Activated naive CD8-positive, alpha-beta T cell (primary cell): ENCODE data around the gene MNX1.

Source experiments
- H3K27ac Mint-ChIP-seq: one replicate; pipeline ENCODE4 v1.8.0; 2021; ENCODE audit warnings: mixed read lengths
- H3K27me3 Mint-ChIP-seq: one replicate; pipeline ENCODE4 v1.8.0; 2021; ENCODE audit warnings: mixed read lengths
- H3K36me3 Mint-ChIP-seq: one replicate; pipeline ENCODE4 v1.8.0; 2021; ENCODE audit warnings: mixed read lengths
- H3K4me1 Mint-ChIP-seq: one replicate; pipeline ENCODE4 v1.8.0; 2021; ENCODE audit warnings: low read depth, mixed read lengths
- H3K4me3 Mint-ChIP-seq: one replicate; pipeline ENCODE4 v1.8.0; 2021; ENCODE audit warnings: mild to moderate bottlenecking, mixed read lengths
- H3K9me3 Mint-ChIP-seq: one replicate; pipeline ENCODE4 v1.8.0; 2021; ENCODE audit warnings: low read depth, mixed read lengths

The MNX1 gene

DNA sequence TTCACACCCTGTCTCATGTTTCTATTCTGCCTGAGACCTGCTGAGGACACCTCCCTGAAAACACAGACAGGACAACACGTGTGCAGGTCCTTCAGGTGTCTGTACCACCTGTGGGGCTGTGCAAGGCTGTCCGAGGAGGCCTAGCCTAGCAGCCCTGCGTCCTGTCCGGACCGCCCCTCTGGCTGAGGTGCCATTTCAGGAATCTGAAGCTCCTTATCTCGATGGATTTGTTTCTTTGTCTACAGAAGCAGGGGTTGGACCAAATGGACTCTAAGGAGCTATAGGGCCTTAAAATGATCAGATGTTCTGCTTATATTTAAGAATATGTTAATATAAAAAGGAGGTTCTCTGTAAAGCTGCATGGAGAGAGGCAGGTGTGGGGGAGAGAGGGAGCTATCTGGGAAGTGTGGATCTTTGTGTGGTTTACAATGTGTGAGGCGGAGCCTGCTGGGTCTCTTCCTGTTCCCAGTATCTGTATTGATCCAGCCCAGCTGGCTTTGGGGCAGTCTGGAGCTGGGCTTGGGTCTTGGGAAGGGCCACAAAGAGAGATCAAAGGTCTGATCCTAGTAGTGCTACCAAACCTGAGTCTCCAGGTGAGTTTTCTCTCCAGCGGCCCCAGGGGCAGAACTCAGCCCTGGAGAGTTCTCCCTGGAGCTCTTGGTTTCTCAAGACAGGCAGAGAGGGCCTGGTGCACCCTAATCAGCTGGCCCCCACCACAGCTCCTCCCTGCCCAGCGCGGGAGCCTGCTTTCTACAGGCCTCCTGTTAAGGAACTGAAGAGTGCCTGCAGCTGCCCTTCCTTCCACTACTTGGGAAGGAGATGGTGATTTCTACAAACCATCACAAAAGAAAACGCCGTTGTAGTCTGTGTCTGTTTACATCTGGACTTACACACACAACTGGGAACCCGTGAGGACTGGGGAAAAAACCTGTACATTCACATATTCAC lies 3.4 kb upstream of the MNX1 start:
- H3K27me3 Mint-ChIP-seq = peaks cover 41% of the 10 kb centered on the region
- no peak overlapping the region for H3K27ac Mint-ChIP-seq
- H3K9me3 Mint-ChIP-seq = no peaks in the 10 kb centered on the region
- H3K36me3 Mint-ChIP-seq = no peaks in the 10 kb centered on the region
- H3K4me1 Mint-ChIP-seq = peaks cover 30% of the 10 kb centered on the region
- H3K4me3 Mint-ChIP-seq = no peak overlapping the region

GRCh38 chr7:157013101-157013500 lies 2.6 kb upstream of the MNX1 start:
- Mint-ChIP-seq H3K36me3 (no peaks in the 10 kb centered on the region), H3K27ac (no peak overlapping the region), H3K4me3 (no peak overlapping the region), H3K27me3 (peaks cover 40% of the 10 kb centered on the region), H3K4me1 (peaks cover 26% of the 10 kb centered on the region), H3K9me3 (no peaks in the 10 kb centered on the region)

GRCh38 chr7:157012113-157012547 lies 1.7 kb upstream of the MNX1 start:
- Mint-ChIP-seq H3K27me3 (peaks cover 42% of the 10 kb centered on the region), H3K4me1 (peaks cover 24% of the 10 kb centered on the region), H3K36me3 (no peaks in the 10 kb centered on the region), H3K27ac (no peak overlapping the region), H3K4me3 (peak overlapping the region; percentile 78), H3K9me3 (no peaks in the 10 kb centered on the region)

- peaks cover 41% of the 10 kb centered on the region for H3K27me3 Mint-ChIP-seq
- no peak overlapping the region for H3K27ac Mint-ChIP-seq
- H3K4me1 Mint-ChIP-seq = peaks cover 22% of the 10 kb centered on the region
- H3K4me3 Mint-ChIP-seq = peak overlapping the region; percentile 78
- no peaks in the 10 kb centered on the region for H3K36me3 Mint-ChIP-seq
- H3K9me3 Mint-ChIP-seq = no peaks in the 10 kb centered on the region
These were observed 1.1 kb upstream of the MNX1 start for GRCh38 chr7:157011333-157012112.

GRCh38 chr7:157009778-157010587 lies 480 bp downstream of the MNX1 start:
- H3K27ac Mint-ChIP-seq = no peak overlapping the region
- H3K4me3 Mint-ChIP-seq = peak overlapping the region; percentile 30
- peaks cover 37% of the 10 kb centered on the region for H3K27me3 Mint-ChIP-seq
- no peaks in the 10 kb centered on the region for H3K36me3 Mint-ChIP-seq
- peaks cover 18% of the 10 kb centered on the region for H3K4me1 Mint-ChIP-seq
- H3K9me3 Mint-ChIP-seq = no peaks in the 10 kb centered on the region

DNA sequence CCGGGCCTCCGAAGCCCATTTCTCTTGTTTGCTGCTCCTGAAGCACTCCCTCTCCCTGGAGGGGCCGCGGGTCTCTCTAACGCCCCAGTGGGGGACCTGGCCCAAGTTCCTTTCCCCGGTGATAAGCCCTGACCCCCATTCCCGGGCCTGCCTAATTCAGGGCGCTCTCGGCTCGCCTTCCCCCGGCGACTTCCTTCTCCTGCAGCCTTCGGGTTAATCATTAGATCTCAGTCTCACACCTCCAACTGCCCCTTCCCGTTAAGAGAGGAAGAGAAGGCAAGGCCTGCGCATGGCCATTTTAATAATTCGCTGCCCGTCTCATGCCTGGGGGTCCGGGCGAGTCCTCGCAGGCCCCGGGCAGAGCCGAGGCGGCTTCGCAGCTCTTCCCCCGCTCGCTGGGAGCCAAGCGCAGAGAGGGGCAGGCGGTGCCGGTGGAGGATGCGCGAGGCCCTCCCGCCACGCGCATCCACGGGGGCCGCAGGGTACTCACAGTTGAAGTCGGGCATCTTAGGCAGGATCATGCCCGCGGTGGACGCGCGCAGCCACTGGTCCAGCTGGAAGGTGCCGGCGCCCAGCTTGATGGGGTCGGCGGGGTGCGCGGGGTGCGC lies 1.2 kb downstream of the MNX1 start:
- no peaks in the 10 kb centered on the region for H3K36me3 Mint-ChIP-seq
- H3K27me3 Mint-ChIP-seq = peaks cover 36% of the 10 kb centered on the region
- no peaks in the 10 kb centered on the region for H3K9me3 Mint-ChIP-seq
- H3K4me1 Mint-ChIP-seq = peaks cover 25% of the 10 kb centered on the region
- no peak overlapping the region for H3K27ac Mint-ChIP-seq
- H3K4me3 Mint-ChIP-seq = peak overlapping the region; percentile 30

GRCh38 chr7:157008206-157009169 lies 2.0 kb downstream of the MNX1 start:
- no peak overlapping the region for H3K27ac Mint-ChIP-seq
- H3K36me3 Mint-ChIP-seq = no peaks in the 10 kb centered on the region
- peaks cover 28% of the 10 kb centered on the region for H3K4me1 Mint-ChIP-seq
- no peak overlapping the region for H3K4me3 Mint-ChIP-seq
- H3K9me3 Mint-ChIP-seq = no peaks in the 10 kb centered on the region
- peaks cover 31% of the 10 kb centered on the region for H3K27me3 Mint-ChIP-seq

DNA sequence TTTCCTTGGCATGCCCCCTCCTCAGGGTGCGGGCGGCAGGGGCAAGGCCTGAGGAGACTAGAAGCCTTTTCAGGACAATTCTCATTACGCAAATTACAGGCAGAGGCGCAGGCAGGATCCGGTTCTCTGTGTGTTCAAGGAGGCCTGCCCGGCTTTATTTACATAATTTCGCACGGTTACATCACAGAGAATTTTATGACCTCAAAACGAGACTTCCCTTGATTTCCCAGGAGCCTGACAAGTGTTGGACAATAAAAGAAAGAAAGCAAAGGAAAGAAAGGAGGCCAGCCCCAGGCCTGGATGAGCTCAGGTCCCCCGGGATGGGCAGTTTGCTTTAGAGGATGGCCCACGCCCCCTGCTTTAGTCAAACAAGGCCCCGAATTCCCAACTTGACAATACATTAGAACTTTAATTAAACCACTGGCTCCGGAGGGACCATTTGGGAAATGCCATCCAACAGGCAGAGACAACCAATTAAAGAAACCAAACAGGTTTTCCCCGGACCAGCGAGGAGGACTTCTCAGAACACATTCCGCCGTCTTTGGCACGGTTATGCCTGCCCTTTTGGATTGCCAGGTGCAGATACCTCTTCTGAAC lies 2.9 kb downstream of the MNX1 start:
- Mint-ChIP-seq H3K27me3 (peaks cover 24% of the 10 kb centered on the region), H3K4me3 (no peak overlapping the region), H3K9me3 (no peaks in the 10 kb centered on the region), H3K4me1 (peaks cover 28% of the 10 kb centered on the region), H3K27ac (no peak overlapping the region), H3K36me3 (no peaks in the 10 kb centered on the region)

GRCh38 chr7:157006829-157007469 lies 3.5 kb downstream of the MNX1 start:
- H3K27ac Mint-ChIP-seq = no peak overlapping the region
- no peaks in the 10 kb centered on the region for H3K36me3 Mint-ChIP-seq
- no peak overlapping the region for H3K4me3 Mint-ChIP-seq
- H3K9me3 Mint-ChIP-seq = no peaks in the 10 kb centered on the region
- peaks cover 27% of the 10 kb centered on the region for H3K4me1 Mint-ChIP-seq
- peaks cover 22% of the 10 kb centered on the region for H3K27me3 Mint-ChIP-seq

GRCh38 chr7:157006205-157006747 lies 4.2 kb downstream of the MNX1 start:
- no peaks in the 10 kb centered on the region for H3K9me3 Mint-ChIP-seq
- no peak overlapping the region for H3K4me3 Mint-ChIP-seq
- H3K27ac Mint-ChIP-seq = no peak overlapping the region
- peaks cover 21% of the 10 kb centered on the region for H3K27me3 Mint-ChIP-seq
- H3K4me1 Mint-ChIP-seq = peaks cover 24% of the 10 kb centered on the region
- H3K36me3 Mint-ChIP-seq = no peaks in the 10 kb centered on the region

DNA sequence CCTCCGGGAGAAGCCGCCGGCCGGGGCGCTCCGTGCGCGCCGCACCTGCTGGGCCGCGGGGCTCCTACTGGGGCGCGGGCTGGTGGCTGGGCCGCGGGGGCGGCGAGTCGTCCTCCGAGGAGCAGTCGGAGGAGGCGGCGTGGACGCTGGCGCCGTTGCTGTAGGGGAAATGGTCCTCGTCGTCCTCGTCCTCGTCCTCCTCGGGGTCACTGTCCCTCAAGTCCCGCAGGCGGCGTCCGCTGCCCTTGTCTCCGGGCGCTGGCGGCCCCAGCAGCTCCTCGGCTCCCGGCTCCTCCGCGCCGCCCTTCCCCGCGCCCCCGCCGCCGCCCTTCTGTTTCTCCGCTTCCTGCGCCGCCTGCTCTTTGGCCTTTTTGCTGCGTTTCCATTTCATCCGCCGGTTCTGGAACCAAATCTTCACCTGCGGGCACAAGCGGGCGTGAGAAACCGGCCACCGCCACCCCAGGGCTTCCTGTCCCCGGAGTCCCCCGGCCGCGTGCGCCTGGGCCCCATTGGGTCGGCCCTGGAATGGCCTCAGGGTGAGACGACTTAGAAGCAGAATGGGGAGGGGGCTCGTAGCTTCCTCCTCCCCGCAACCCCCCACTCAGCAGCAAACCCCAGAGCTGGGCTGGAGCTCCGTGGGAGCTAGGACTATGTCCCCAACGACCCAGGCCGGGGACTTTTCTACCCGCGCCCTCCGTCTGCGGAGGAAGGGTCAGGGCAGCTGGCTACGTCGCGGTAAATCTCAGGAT lies 4.8 kb downstream of the MNX1 start:
- H3K27ac Mint-ChIP-seq = no peak overlapping the region
- H3K4me1 Mint-ChIP-seq = peaks cover 28% of the 10 kb centered on the region
- H3K4me3 Mint-ChIP-seq = no peak overlapping the region
- no peaks in the 10 kb centered on the region for H3K9me3 Mint-ChIP-seq
- H3K36me3 Mint-ChIP-seq = peaks cover 2% of the 10 kb centered on the region
- peaks cover 28% of the 10 kb centered on the region for H3K27me3 Mint-ChIP-seq
